ENCODE data around the gene COL4A5. TPM values are rescaled to one million over a fixed set of nuclear protein-coding genes. Genes with fewer than 3 reads are reported as not detected.

The COL4A5 gene
- total and polyA plus RNA-seq, 2 of the 13 experiments (the other 11 are each of a cell fraction or from before 2014, with no cell fraction given) = 39.5 to 45.5 TPM

DNA sequence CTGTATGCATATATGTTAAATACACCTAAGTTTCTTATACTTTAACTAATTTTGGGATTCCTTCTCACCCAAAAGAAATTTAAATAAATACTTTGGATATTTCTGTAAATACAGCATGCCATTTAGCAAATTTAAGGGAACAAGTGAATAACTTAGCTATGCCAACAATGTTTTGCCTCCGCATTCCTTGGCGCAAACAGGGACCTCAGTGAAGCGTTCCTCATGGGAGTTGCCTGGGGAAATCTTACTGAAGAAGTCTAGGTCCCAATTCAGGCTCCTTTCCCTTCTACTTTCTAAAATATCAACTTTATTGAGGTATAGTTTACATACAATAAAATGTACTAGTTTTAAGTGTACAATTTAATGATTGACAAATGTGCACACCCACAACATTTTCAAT, 25.0 kb downstream of the COL4A5 start:
- in situ Hi-C loops (cut with HindIII; ENCODE audit: extremely low pct_ligation_motif_present, low pct_unique_long_range_greater_than_20kb) = no loop called here
- ATAC-seq (no peak), FAIRE-seq (no peak), DNase-seq (ENCODE audit: low spot score) (no peak)
- intact Hi-C loops (cut with micrococcal nuclease; ENCODE audit: unreplicated experiment) = no loop called here
- H3K36me3 ChIP-seq (replicated peaks in 1 of 2; ENCODE audit: control insufficient read depth in 1 of 2, insufficient read depth in 2 of 2, low read length in 2 of 2) = no peaks in the 10 kb centered on the region
- no peak overlapping the region for H3K9ac ChIP-seq (ENCODE audit: insufficient read depth, low read depth, low read length)
- BruUV-seq (replicated peaks) = no TSS peak
- no peaks in the 10 kb centered on the region for H3K9me3 ChIP-seq (ENCODE audit: low read length)
- H2AFZ ChIP-seq (ENCODE audit: low read length) = no peak overlapping the region
- TF ChIP-seq SIN3A (IDR thresholded peaks at IDR 0.05; ENCODE audit: borderline replicate concordance, low read depth, low read length) = no peak
- no peak for TF ChIP-seq RAD21 (CRISPR knock-in tag; IDR thresholded peaks at IDR 0.05)
- no peak for TF ChIP-seq NPAS2 (CRISPR knock-in tag; IDR thresholded peaks at IDR 0.05; ENCODE audit: borderline replicate concordance)
- TF ChIP-seq MEIS2 (CRISPR knock-in tag; IDR thresholded peaks at IDR 0.05) = no peak
- TF ChIP-seq CERS6 (CRISPR knock-in tag; IDR thresholded peaks at IDR 0.05) = no peak
- no peak for TF ChIP-seq NFKB2 (CRISPR knock-in tag; IDR thresholded peaks at IDR 0.05; ENCODE audit: borderline replicate concordance)
- no peak for TF ChIP-seq PHF20 (CRISPR knock-in tag; IDR thresholded peaks at IDR 0.05)
- TF ChIP-seq CCAR2 (optimal IDR thresholded peaks at IDR 0.05; ENCODE audit: low read depth, low read length) = no peak
- H3K4me1 ChIP-seq (ENCODE audit: insufficient read depth, low read length) = no peaks in the 10 kb centered on the region
- ChIA-PET POLR2A (no interaction called here), CTCF (ENCODE audit: low intra/inter-chr PET ratio, low total read pairs) (no interaction called here)
- H3K27ac ChIP-seq (ENCODE audit: extremely low read length, insufficient read depth, low read length) = no peak overlapping the region
- no peaks in the 10 kb centered on the region for H3K27me3 ChIP-seq (ENCODE audit: control insufficient read depth in 1 of 2, insufficient read depth in 2 of 2, low read length in 2 of 2)
- 98% methylated on average over 3 of the region's 3 CpGs for WGBS (ENCODE audit: low lambda C conversion rate)
- no peaks in the 10 kb centered on the region for H3K79me2 ChIP-seq (ENCODE audit: insufficient read depth, low read length)
- H4K20me1 ChIP-seq (ENCODE audit: insufficient read depth, low read length) = no peaks in the 10 kb centered on the region
- H3K4me3 ChIP-seq (replicated peaks in 1 of 3; ENCODE audit: insufficient read depth in 1 of 3, low read depth in 2 of 3, low read length in 3 of 3) = no peak overlapping the region
- H3K4me2 ChIP-seq (ENCODE audit: low read depth, low read length) = no peak overlapping the region

GRCh38 chrX:108468486-108468885, 28.8 kb downstream of the COL4A5 start:
- no peak overlapping the region for H3K4me3 ChIP-seq (replicated peaks in 1 of 3; ENCODE audit: insufficient read depth in 1 of 3, low read depth in 2 of 3, low read length in 3 of 3)
- H3K4me2 ChIP-seq (ENCODE audit: low read depth, low read length) = no peak overlapping the region
- no peaks in the 10 kb centered on the region for H3K9me3 ChIP-seq (ENCODE audit: low read length)
- no TSS peak for BruUV-seq (replicated peaks)
- H2AFZ ChIP-seq (ENCODE audit: low read length) = no peak overlapping the region
- POLR2A ChIA-PET = no interaction called here
- no peak for ATAC-seq
- FAIRE-seq = no peak
- intact Hi-C loops (cut with micrococcal nuclease; ENCODE audit: unreplicated experiment) = no loop called here
- 96% methylated on average over 1 of the region's 1 CpG for WGBS (ENCODE audit: low lambda C conversion rate)
- H4K20me1 ChIP-seq (ENCODE audit: insufficient read depth, low read length) = no peaks in the 10 kb centered on the region
- DNase-seq (ENCODE audit: low spot score) = no peak
- H3K27ac ChIP-seq (ENCODE audit: extremely low read length, insufficient read depth, low read length) = no peak overlapping the region
- in situ Hi-C loops (cut with HindIII; ENCODE audit: extremely low pct_ligation_motif_present, low pct_unique_long_range_greater_than_20kb) = no loop called here
- no peaks in the 10 kb centered on the region for H3K27me3 ChIP-seq (ENCODE audit: control insufficient read depth in 1 of 2, insufficient read depth in 2 of 2, low read length in 2 of 2)
- no peaks in the 10 kb centered on the region for H3K4me1 ChIP-seq (ENCODE audit: insufficient read depth, low read length)
- CTCF ChIA-PET (ENCODE audit: low intra/inter-chr PET ratio, low total read pairs) = no interaction called here
- H3K9ac ChIP-seq (ENCODE audit: insufficient read depth, low read depth, low read length) = no peak overlapping the region
- no peaks in the 10 kb centered on the region for H3K79me2 ChIP-seq (ENCODE audit: insufficient read depth, low read length)
- H3K36me3 ChIP-seq (replicated peaks in 1 of 2; ENCODE audit: control insufficient read depth in 1 of 2, insufficient read depth in 2 of 2, low read length in 2 of 2) = no peaks in the 10 kb centered on the region
- TF ChIP-seq ZNF142 (CRISPR knock-in tag; IDR thresholded peaks at IDR 0.05) = no peak
- TF ChIP-seq POLR2AphosphoS2 (IDR thresholded peaks at IDR 0.05; ENCODE audit: low read depth, low read length) = no peak
- no peak for TF ChIP-seq TEAD2 (CRISPR knock-in tag; IDR thresholded peaks at IDR 0.05)
- TF ChIP-seq SUZ12 (IDR thresholded peaks at IDR 0.05; ENCODE audit: low read depth, low read length) = no peak
- TF ChIP-seq ZMYM4 (CRISPR knock-in tag; IDR thresholded peaks at IDR 0.05) = no peak
- no peak for TF ChIP-seq ZNF841 (CRISPR knock-in tag; IDR thresholded peaks at IDR 0.05; ENCODE audit: borderline replicate concordance)
- no peak for TF ChIP-seq RCOR2 (CRISPR knock-in tag; IDR thresholded peaks at IDR 0.05)

Data from HepG2 (cell line).